H1 (cell line): ENCODE results near the gene PROK1. TPM values are rescaled to one million over a fixed set of nuclear protein-coding genes. Genes with fewer than 3 reads are reported as not detected.

ENCODE experiments used
- CTCF ChIA-PET: fragments of 300-600 bp; sonication (Branson Sonifier 250); formaldehyde crosslinking; loops from one replicate; lab custom pipeline; 2021; ENCODE audit not compliant: partially characterized antibody; lab: Charles Lee
- POLR2A ChIA-PET: fragments of 300-600 bp; sonication (Branson Sonifier 250); formaldehyde crosslinking; loops from one replicate; lab custom pipeline; 2021; ENCODE audit warnings: inconsistent platforms; ENCODE audit not compliant: partially characterized antibody; lab: Charles Lee
- DNase-seq, 2 experiments: peaks; one replicate each; pipeline versions ENCODE4 v3.0.0 to v3.0.0-alpha.2; 2010 to 2022; ENCODE audit warnings: low spot score in 2 of 2, low read depth in 1 of 2, mixed read lengths in 1 of 2
- FAIRE-seq: peaks from 2 replicates; lab custom pipeline; 2011; peaks lifted over from hg19 to GRCh38; lab: Jason Lieb, UNC
- H2AFZ ChIP-seq: 2 replicates; pipeline ENCODE4 v1.8.1; 2012; ENCODE audit warnings: low read length, inconsistent platforms
- H2AK5ac ChIP-seq: 2 replicates; pipeline ENCODE4 v1.6.1; 2013; ENCODE audit warnings: low read depth, low read length
- H2BK120ac ChIP-seq: replicated peaks from 2 replicates; pipeline ENCODE3; 2013; ENCODE audit warnings: low read depth, low read length, inconsistent platforms
- H2BK12ac ChIP-seq: 2 replicates; pipeline ENCODE4 v1.6.1; 2013; ENCODE audit warnings: low read depth, low read length
- H2BK15ac ChIP-seq: 2 replicates; pipeline ENCODE4 v1.6.1; 2013; ENCODE audit warnings: low read length
- H2BK20ac ChIP-seq: 2 replicates; pipeline ENCODE4 v1.6.1; 2013; ENCODE audit warnings: low read length
- H2BK5ac ChIP-seq: 2 replicates; pipeline ENCODE4 v1.6.1; 2013; ENCODE audit warnings: low read depth, low read length
- H3K14ac ChIP-seq: 2 replicates; pipeline ENCODE4 v1.6.1; 2013; ENCODE audit warnings: inconsistent platforms; ENCODE audit not compliant: insufficient read length
- H3K18ac ChIP-seq: 2 replicates; pipeline ENCODE4 v1.6.1; 2013; ENCODE audit warnings: low read length; ENCODE audit errors: extremely low read depth
- H3K23ac ChIP-seq: 2 replicates; pipeline ENCODE4 v1.6.1; 2013; ENCODE audit warnings: inconsistent platforms; ENCODE audit not compliant: insufficient read length
- H3K23me2 ChIP-seq: 2 replicates; pipeline ENCODE4 v1.6.1; 2013; ENCODE audit warnings: low read depth, low read length
- H3K27ac ChIP-seq: 2 replicates; pipeline ENCODE4 v1.6.1; 2011; ENCODE audit warnings: low read depth, low read length, inconsistent platforms
- H3K27me3 ChIP-seq, 4 experiments: replicated peaks in 1 of 4; 1 replicate in 1 of 4; 2 replicates in 3 of 4; pipeline versions ENCODE4 v1.6.1 to v1.8.1; 2011 to 2013; ENCODE audit warnings: low read length in 3 of 4, mild to moderate bottlenecking in 3 of 4, inconsistent platforms in 2 of 4, mixed read lengths in 2 of 4, moderate library complexity in 1 of 4; ENCODE audit not compliant: control insufficient read depth in 3 of 4, insufficient read depth in 3 of 4; ENCODE audit errors: extremely low read depth in 1 of 4
- H3K36me3 ChIP-seq, 4 experiments: 2 replicates each; pipeline versions ENCODE4 v1.6.1 to v1.8.1; 2011 to 2013; ENCODE audit warnings: mild to moderate bottlenecking in 4 of 4, low read length in 3 of 4, moderate library complexity in 2 of 4, control low read depth in 1 of 4, inconsistent platforms in 1 of 4; ENCODE audit not compliant: insufficient read depth in 4 of 4, control insufficient read depth in 2 of 4
- H3K4ac ChIP-seq: replicated peaks from 2 replicates; pipeline ENCODE3; 2013; ENCODE audit warnings: low read length, low read depth, mixed read lengths, inconsistent platforms; ENCODE audit not compliant: insufficient read length
- H3K4me1 ChIP-seq, 4 experiments: replicated peaks in 1 of 4; 1 replicate in 1 of 4; 2 replicates in 3 of 4; pipeline versions ENCODE4 v1.6.1 to v1.8.1; 2011 to 2013; ENCODE audit warnings: low read length in 3 of 4, inconsistent platforms in 2 of 4, mixed read lengths in 1 of 4; ENCODE audit not compliant: insufficient read depth in 4 of 4, control insufficient read depth in 3 of 4
- H3K4me2 ChIP-seq, 2 experiments: 2 replicates each; pipeline versions ENCODE4 v1.6.1 to v1.8.1; 2011 to 2013; ENCODE audit warnings: low read depth in 2 of 2, low read length in 2 of 2, control low read depth in 1 of 2, inconsistent platforms in 1 of 2, mild to moderate bottlenecking in 1 of 2; ENCODE audit not compliant: insufficient read depth in 1 of 2
- H3K4me3 ChIP-seq, 4 experiments: fragments of 200-600, 300-600 bp in 1 of 4; sonication (generic), shearing (Covaris generic), sonication (Bioruptor Twin) in 1 of 4; 2 replicates each; pipeline versions ENCODE4 v1.5.1 to v1.8.1; 2011 to 2016; ENCODE audit warnings: low read length in 4 of 4, low read depth in 3 of 4, control low read depth in 2 of 4, inconsistent platforms in 2 of 4, mild to moderate bottlenecking in 2 of 4, mixed read lengths in 1 of 4, moderate library complexity in 1 of 4; ENCODE audit not compliant: insufficient read depth in 2 of 4; ENCODE audit errors: extremely low read depth in 1 of 4
- H3K56ac ChIP-seq: replicated peaks from 2 replicates; pipeline ENCODE3; 2013; ENCODE audit warnings: low read depth, mild to moderate bottlenecking, mixed read lengths, low read length, inconsistent platforms; ENCODE audit not compliant: insufficient read length
- H3K79me1 ChIP-seq: 2 replicates; pipeline ENCODE4 v1.6.1; 2013; ENCODE audit warnings: low read depth, low read length, control low read depth
- H3K79me2 ChIP-seq, 2 experiments: 2 replicates each; pipeline versions ENCODE4 v1.6.1 to v1.8.1; 2012 to 2013; ENCODE audit warnings: low read length in 2 of 2, mild to moderate bottlenecking in 2 of 2, inconsistent platforms in 1 of 2; ENCODE audit not compliant: insufficient read depth in 2 of 2, control insufficient read depth in 1 of 2
- H3K9ac ChIP-seq, 4 experiments: replicated peaks in 1 of 4; 1 replicate in 1 of 4; 2 replicates in 3 of 4; pipeline versions ENCODE4 v1.6.1 to v1.8.1; 2011 to 2013; ENCODE audit warnings: low read depth in 3 of 4, low read length in 3 of 4, control low read depth in 2 of 4, mild to moderate bottlenecking in 2 of 4, moderate library complexity in 2 of 4, inconsistent platforms in 1 of 4; ENCODE audit errors: extremely low read depth in 1 of 4
- H3K9me3 ChIP-seq, 2 experiments: 2 replicates each; pipeline versions ENCODE4 v1.6.1 to v1.8.1; 2012 to 2013; ENCODE audit warnings: mild to moderate bottlenecking in 2 of 2, moderate library complexity in 2 of 2, control low read depth in 1 of 2, inconsistent platforms in 1 of 2, low read depth in 1 of 2, low read length in 1 of 2, mixed read lengths in 1 of 2; ENCODE audit not compliant: insufficient read depth in 2 of 2
- H4K20me1 ChIP-seq, 2 experiments: replicated peaks in 1 of 2; 2 replicates each; pipeline versions ENCODE3 to v1.8.1; 2011 to 2013; ENCODE audit warnings: inconsistent platforms in 2 of 2, low read length in 2 of 2, mild to moderate bottlenecking in 1 of 2; ENCODE audit not compliant: insufficient read depth in 2 of 2, control insufficient read depth in 1 of 2
- H4K5ac ChIP-seq: 2 replicates; pipeline ENCODE4 v1.6.1; 2013; ENCODE audit warnings: low read length, low read depth, mixed read lengths, inconsistent platforms; ENCODE audit not compliant: insufficient read length
- H4K8ac ChIP-seq: 2 replicates; pipeline ENCODE4 v1.8.0; 2013; ENCODE audit warnings: mild to moderate bottlenecking, moderate library complexity, low read length, inconsistent platforms; ENCODE audit not compliant: insufficient read depth; ENCODE audit errors: extremely low read depth
- H4K91ac ChIP-seq: replicated peaks from 2 replicates; pipeline ENCODE3; 2013; ENCODE audit warnings: low read length, mixed read lengths, inconsistent platforms; ENCODE audit not compliant: insufficient read length
- WGBS, 2 experiments: shearing (Covaris generic) in 1 of 2; methylation state at CpG; one replicate each; pipeline versions ENCODE4 v1.1.6 to v1.1.7; 2013 to 2015; ENCODE audit warnings: low lambda C conversion rate in 2 of 2, mixed read lengths in 2 of 2, inconsistent platforms in 1 of 2, low coverage in 1 of 2, missing lambda C conversion rate in 1 of 2; ENCODE audit not compliant: insufficient replicate concordance in 2 of 2, insufficient coverage in 1 of 2, insufficient read length in 1 of 2; ENCODE audit errors: extremely low coverage in 1 of 2, missing lambda C conversion rate in 1 of 2; 5-methylcytosine and 5-hydroxymethylcytosine counted together
- polyA plus RNA-seq, 7 experiments: library from polyadenylated mRNA; depleted of rRNA in 3 of 7; stranded (reverse) in 5 of 7; unstranded in 2 of 7; fragments of >200 nt in 5 of 7; fragments of 200-250 nt in 2 of 7; gene quantifications; 1 replicate in 5 of 7; 2 replicates in 1 of 7; 4 replicates in 1 of 7; pipeline versions ENCODE4 v1.2.1 to v1.2.3, GENCODE V29; 2011 to 2013; ENCODE audit warnings: missing spikeins in 2 of 7, mixed read lengths in 2 of 7
- total RNA-seq: library from RNA; stranded (reverse); fragmentation: NEBNext Ultra II Directional; extraction: Animal tissue kit (Norgen Biotek cat#: 25700); gene quantifications from 2 replicates; pipeline ENCODE4 v1.2.1, GENCODE V29; 2021

The PROK1 gene
- total and polyA plus RNA-seq, 2 of the 8 experiments (the other 6 are each of a cell fraction or from before 2014, with no cell fraction given), result 0.12 TPM; not detected in 1

DNA sequence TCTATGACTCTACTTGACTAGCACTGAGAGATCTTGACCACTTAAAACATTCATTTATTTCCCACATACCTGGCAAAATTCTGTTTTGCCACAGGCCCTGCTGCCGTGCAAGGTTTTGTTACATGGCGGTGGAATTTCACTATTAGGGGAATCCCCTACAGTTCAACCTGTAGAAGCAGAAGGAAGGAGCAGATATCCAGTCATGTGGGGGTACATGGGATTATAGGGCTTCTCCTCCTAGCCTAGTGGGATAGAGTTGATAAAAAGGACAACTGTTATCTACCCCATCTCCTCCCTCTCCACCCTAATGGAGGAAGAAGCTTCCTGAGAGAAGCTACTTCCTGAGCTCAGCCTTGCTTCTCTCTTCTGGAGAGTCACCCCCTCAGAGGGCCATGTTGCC, 17.7 kb upstream of the PROK1 start:
- no peaks in the 10 kb centered on the region for H3K79me1 ChIP-seq
- H2AK5ac ChIP-seq, result no peak overlapping the region
- H2BK20ac ChIP-seq, result no peak overlapping the region
- H4K91ac ChIP-seq, result no peak overlapping the region
- no peaks in the 10 kb centered on the region for H4K20me1 ChIP-seq
- no peaks in the 10 kb centered on the region for H3K9me3 ChIP-seq
- 0 out of 2 replicates have a peak overlapping the region, but pooled peaks have one; percentile 7 for H2BK12ac ChIP-seq
- no peaks in the 10 kb centered on the region for H3K23me2 ChIP-seq
- POLR2A ChIA-PET, result interaction anchor here (0.8 to 1.6 kb wide), 4 partner anchors 10 to 93 kb away, joined by 3 to 4 read pairs (median 4); no protein-coding TSS in a partner anchor
- H2BK15ac ChIP-seq, result no peak overlapping the region; the same call in 1 of the 2 replicates
- no peak overlapping the region for H3K4me3 ChIP-seq
- no peaks in the 10 kb centered on the region for H3K27me3 ChIP-seq
- H4K5ac ChIP-seq, result no peak overlapping the region
- no peak overlapping the region for H2BK120ac ChIP-seq
- no peaks in the 10 kb centered on the region for H3K79me2 ChIP-seq
- no peak overlapping the region for H4K8ac ChIP-seq
- no peak overlapping the region for H3K56ac ChIP-seq
- no peaks in the 10 kb centered on the region for H3K36me3 ChIP-seq
- H3K4me2 ChIP-seq, result peak overlapping the region in 1 of 2 experiments; percentile 44; a peak in 2 of 4 replicates
- DNase-seq (no peak), FAIRE-seq (no peak)
- peaks cover 3 to 9% (median 7%) of the 10 kb centered on the region in 4 experiments; a peak in 6 of 7 replicates for H3K4me1 ChIP-seq
- CTCF ChIA-PET, result interaction anchor here (1.0 to 35.1 kb wide), 7 partner anchors 9 to 239 kb away, joined by 3 to 828 read pairs (median 4); partner anchors contain the start of genes LAMTOR5 and PROK1
- H3K27ac ChIP-seq, result no peak overlapping the region
- H3K23ac ChIP-seq, result no peak overlapping the region
- H2AFZ ChIP-seq, result no peak overlapping the region
- H3K14ac ChIP-seq, result no peak overlapping the region
- no peak overlapping the region for H3K4ac ChIP-seq
- peak overlapping the region; percentile 38; the same call in 1 of the 2 replicates for H3K18ac ChIP-seq
- H3K9ac ChIP-seq, result no peak overlapping the region
- 94% methylated on average over 2 of the region's 2 CpGs; no CpG with 5 or more reads in 1 of the 2 experiments for WGBS, 2 experiments
- no peak overlapping the region for H2BK5ac ChIP-seq
